Neutrophil (primary cell): ENCODE results near the gene PTPN7.

ENCODE experiments used
- H3K27ac ChIP-seq: fragments of 200-600 bp; sonication (generic); 2 replicates; pipeline ENCODE4 v1.5.1; 2016; ENCODE audit warnings: mild to moderate bottlenecking, moderate library complexity
- H3K27me3 ChIP-seq: fragments of 200-600 bp; sonication (generic); 2 replicates; pipeline ENCODE4 v1.6.0; 2016; ENCODE audit warnings: mild to moderate bottlenecking
- H3K36me3 ChIP-seq: fragments of 200-600 bp; sonication (generic); 2 replicates; pipeline ENCODE4 v1.5.1; 2017
- H3K4me1 ChIP-seq, 2 experiments: fragments of 200-600 bp in 1 of 2; sonication (generic) in 1 of 2; 1 replicate in 1 of 2; 2 replicates in 1 of 2; pipeline versions ENCODE4 v1.5.1 to v1.6.1; 2013 to 2016; ENCODE audit warnings: low read depth in 1 of 2, low read length in 1 of 2, mild to moderate bottlenecking in 1 of 2, moderate library complexity in 1 of 2; ENCODE audit not compliant: control insufficient read depth in 1 of 2, insufficient read depth in 1 of 2
- H3K4me3 ChIP-seq, 2 experiments: fragments of 200-600 bp in 1 of 2; sonication (generic) in 1 of 2; 1 replicate in 1 of 2; 2 replicates in 1 of 2; pipeline ENCODE4 v1.5.1; 2013 to 2016; ENCODE audit warnings: low read depth in 1 of 2, low read length in 1 of 2, mild to moderate bottlenecking in 1 of 2, moderate library complexity in 1 of 2
- H3K9me3 ChIP-seq: fragments of 200-600 bp; sonication (generic); 2 replicates; pipeline ENCODE4 v1.5.1; 2016
- CTCF ChIP-seq: fragments of 200-600 bp; sonication (generic); IDR thresholded peaks from 2 replicates; pipeline ENCODE4 v1.5.1; 2016; ENCODE audit warnings: antibody characterized with exemption

The PTPN7 gene

DNA sequence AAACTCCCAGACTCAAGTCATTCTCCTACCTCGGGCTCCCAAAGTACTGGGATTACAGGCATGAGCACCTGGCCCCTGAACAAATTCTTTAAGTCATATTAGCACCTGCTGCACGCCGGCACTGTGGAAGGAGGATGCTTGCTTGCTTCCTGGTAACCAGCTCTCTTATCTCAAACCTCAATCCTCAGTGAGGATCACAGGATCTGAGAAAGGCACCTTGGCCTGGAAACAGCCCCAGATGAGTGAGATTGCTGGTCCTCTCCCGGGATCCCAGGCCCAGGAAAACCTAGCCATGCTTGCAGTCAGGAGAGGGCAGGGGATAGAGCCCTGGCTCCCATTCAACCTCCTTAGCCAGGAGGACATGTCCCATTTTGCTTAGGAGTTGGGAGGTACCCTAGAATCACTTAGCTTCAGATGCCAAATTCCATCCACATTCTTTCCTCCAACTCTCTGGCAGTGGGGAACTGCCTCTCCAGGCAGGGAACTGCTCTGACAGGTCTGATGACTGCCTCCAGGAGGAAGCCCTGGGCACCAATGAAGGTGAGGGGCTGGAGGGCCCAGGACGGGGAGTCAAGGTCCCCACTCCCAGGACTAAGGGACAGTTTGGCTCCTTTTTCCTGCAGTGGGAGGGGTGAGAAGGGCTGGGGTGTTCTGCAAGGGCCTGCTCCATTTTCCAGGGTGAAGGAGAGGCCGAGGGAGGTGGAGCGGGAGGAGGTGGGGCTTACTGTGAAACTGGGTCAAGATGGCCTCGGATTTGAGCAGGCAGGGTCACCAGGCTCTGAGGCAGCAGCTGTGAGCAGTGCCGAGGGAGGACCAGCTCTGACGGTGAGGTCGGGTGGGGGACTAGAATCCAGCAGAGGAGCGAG lies 28.2 kb downstream of the PTPN7 start:
- H3K9me3 ChIP-seq: no peaks in the 10 kb centered on the region
- H3K36me3 ChIP-seq: peaks cover 71% of the 10 kb centered on the region
- TF ChIP-seq CTCF: no peak
- H3K4me3 ChIP-seq: no peak overlapping the region
- H3K27ac ChIP-seq: peak overlapping the region; percentile 6
- H3K27me3 ChIP-seq: no peaks in the 10 kb centered on the region
- no peaks in the 10 kb centered on the region for H3K4me1 ChIP-seq

GRCh38 chr1:202130816-202131522 lies 29.4 kb downstream of the PTPN7 start:
- Histone ChIP-seq H3K9me3 (no peaks in the 10 kb centered on the region), H3K4me1 (peaks cover 0 to 4% of the 10 kb centered on the region in 2 experiments), H3K27ac (no peak overlapping the region), H3K4me3 (no peak overlapping the region), H3K36me3 (peaks cover 59% of the 10 kb centered on the region), H3K27me3 (peaks cover 10% of the 10 kb centered on the region)
- TF ChIP-seq CTCF: no peak

GRCh38 chr1:202130297-202130721 lies 30.1 kb downstream of the PTPN7 start:
- peaks cover 0 to 4% of the 10 kb centered on the region in 2 experiments for H3K4me1 ChIP-seq
- H3K4me3 ChIP-seq: no peak overlapping the region
- no peak for TF ChIP-seq CTCF
- no peak overlapping the region for H3K27ac ChIP-seq
- H3K36me3 ChIP-seq: peaks cover 52% of the 10 kb centered on the region
- H3K27me3 ChIP-seq: peaks cover 10% of the 10 kb centered on the region
- H3K9me3 ChIP-seq: no peaks in the 10 kb centered on the region

- no peak for TF ChIP-seq CTCF
- H3K36me3 ChIP-seq: peaks cover 46% of the 10 kb centered on the region
- H3K4me1 ChIP-seq: peaks cover 0 to 4% of the 10 kb centered on the region in 2 experiments
- no peaks in the 10 kb centered on the region for H3K9me3 ChIP-seq
- H3K27ac ChIP-seq: no peak overlapping the region
- H3K27me3 ChIP-seq: peaks cover 10% of the 10 kb centered on the region
- no peak overlapping the region for H3K4me3 ChIP-seq
Observed at GRCh38 chr1:202129453-202130296, 30.7 kb downstream of the PTPN7 start.
